CD4-positive, alpha-beta T cell (primary cell): Measurements from ENCODE around the gene PURA. TPM values are rescaled to one million over a fixed set of nuclear protein-coding genes. Genes with fewer than 3 reads are reported as not detected.

Source experiments
- ATAC-seq: fragments of 200-7000 bp; cut with Tn5 transposase; one replicate; pipeline ENCODE4 v1.10.0; 2022; ENCODE audit warnings: mild to moderate bottlenecking; ENCODE audit not compliant: poor library complexity
- CTCF ChIA-PET: fragments of 350-600 bp; sonication (Branson Sonifier 250); formaldehyde crosslinking; loops from one replicate; lab custom pipeline; 2021; ENCODE audit warnings: antibody characterized with exemption, inconsistent platforms; lab: Charles Lee
- POLR2A ChIA-PET: fragments of 350-600 bp; sonication (Branson Sonifier 250); formaldehyde crosslinking; loops from one replicate; lab custom pipeline; 2021; ENCODE audit warnings: antibody characterized with exemption, inconsistent platforms; lab: Charles Lee
- DNase-seq, 14 experiments: peaks; one replicate each; pipeline ENCODE4 v3.0.0-alpha.2; 2013 to 2020; ENCODE audit warnings: mixed read lengths in 2 of 14
- H3K27ac ChIP-seq, 2 donors: one replicate each; pipeline versions ENCODE4 v1.5.1 to v1.7.0; 2013; ENCODE audit warnings: low read length in 2 of 2, low read depth in 1 of 2, mild to moderate bottlenecking in 1 of 2
- H3K27me3 ChIP-seq, 2 experiments: 1 replicate in 1 of 2; 2 replicates in 1 of 2; pipeline versions ENCODE4 v1.6.1 to v1.7.0; 2013; ENCODE audit warnings: low read length in 2 of 2, control low read depth in 1 of 2, mild to moderate bottlenecking in 1 of 2, moderate library complexity in 1 of 2; ENCODE audit not compliant: insufficient read depth in 2 of 2, control insufficient read depth in 1 of 2
- H3K36me3 ChIP-seq: one replicate; pipeline ENCODE4 v1.6.1; 2013; ENCODE audit warnings: low read length, control low read depth; ENCODE audit not compliant: insufficient read depth
- H3K4me1 ChIP-seq: one replicate; pipeline ENCODE4 v1.6.1; 2013; ENCODE audit warnings: low read length, control low read depth; ENCODE audit not compliant: insufficient read depth
- H3K4me3 ChIP-seq: one replicate; pipeline ENCODE4 v1.5.1; 2013; ENCODE audit warnings: mild to moderate bottlenecking, low read length, moderate library complexity
- H3K9me3 ChIP-seq, 2 experiments: 1 replicate in 1 of 2; 2 replicates in 1 of 2; pipeline versions ENCODE4 v1.6.1 to v1.7.0; 2013; ENCODE audit warnings: low read length in 2 of 2, mild to moderate bottlenecking in 2 of 2, control low read depth in 1 of 2, moderate library complexity in 1 of 2; ENCODE audit not compliant: control insufficient read depth in 1 of 2, insufficient read depth in 1 of 2
- H3K27ac Mint-ChIP-seq: one replicate; pipeline ENCODE4 v1.8.0; 2020; ENCODE audit warnings: mixed read lengths
- H3K27me3 Mint-ChIP-seq: one replicate; pipeline ENCODE4 v1.8.0; 2021; ENCODE audit warnings: mixed read lengths
- H3K36me3 Mint-ChIP-seq: one replicate; pipeline ENCODE4 v1.8.0; 2021; ENCODE audit warnings: low read depth, mixed read lengths
- H3K4me1 Mint-ChIP-seq: one replicate; pipeline ENCODE4 v1.8.0; 2021; ENCODE audit warnings: low read depth, mixed read lengths
- H3K4me3 Mint-ChIP-seq: one replicate; pipeline ENCODE4 v1.8.0; 2020; ENCODE audit warnings: mild to moderate bottlenecking, mixed read lengths
- H3K9me3 Mint-ChIP-seq: one replicate; pipeline ENCODE4 v1.8.0; 2020; ENCODE audit warnings: mixed read lengths
- intact Hi-C, 2 experiments: fragments of 100-400 bp; cut with DNase I in 1 of 2; cut with micrococcal nuclease in 1 of 2; formaldehyde crosslinking; loops; one replicate each; pipeline versions ENCODE4 v1.15.1 to v1.9.0; 2023 to 2025; cut with DNase I, micrococcal nuclease
- total RNA-seq, 174 experiments: library from RNA in 2 of 174; stranded (reverse) in 2 of 174; gene quantifications; one replicate each; pipeline ENCODE4 v1.2.3 and lab custom pipeline; 2021 to 2026
- TF ChIP-seq, protein P1 (sequence below): fragments of 200-600 bp; IDR thresholded peaks from one replicate; pipeline ENCODE4 v1.8.0; 2022; ENCODE audit warnings: antibody characterized with exemption, mild to moderate bottlenecking

The PURA gene
- total RNA-seq, 2 experiments from 2014 or later = 7.0 to 7.9 TPM

DNA sequence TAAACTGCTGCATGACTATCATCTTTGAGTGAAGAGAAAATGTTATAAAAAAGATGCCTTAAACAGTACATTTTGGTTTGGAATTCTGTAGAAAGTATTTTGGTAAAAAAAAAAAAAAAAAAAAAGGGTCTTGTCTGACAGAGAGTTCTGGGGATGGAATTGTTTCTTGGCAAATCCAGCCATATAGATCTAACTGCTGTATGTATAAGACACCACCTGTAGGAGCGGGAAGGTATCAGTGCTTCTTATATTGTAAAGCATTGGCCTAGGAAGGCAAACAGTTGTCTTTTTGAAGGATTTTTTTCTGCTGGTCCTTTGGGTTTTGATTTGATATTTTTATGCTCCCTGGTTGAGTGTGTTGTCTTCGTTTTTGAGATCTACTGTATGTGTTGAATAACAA lies 2.8 kb downstream of the PURA start:
- H3K36me3 Mint-ChIP-seq = peaks cover 11% of the 10 kb centered on the region
- Histone ChIP-seq H3K27me3 (no peaks in the 10 kb centered on the region), H3K36me3 (no peaks in the 10 kb centered on the region), H3K4me3 (no peak overlapping the region), H3K27ac (no peak overlapping the region), H3K4me1 (peaks cover 29% of the 10 kb centered on the region), H3K9me3 (no peaks in the 10 kb centered on the region)
- no peak for ATAC-seq
- TF ChIP-seq, protein P1, sequence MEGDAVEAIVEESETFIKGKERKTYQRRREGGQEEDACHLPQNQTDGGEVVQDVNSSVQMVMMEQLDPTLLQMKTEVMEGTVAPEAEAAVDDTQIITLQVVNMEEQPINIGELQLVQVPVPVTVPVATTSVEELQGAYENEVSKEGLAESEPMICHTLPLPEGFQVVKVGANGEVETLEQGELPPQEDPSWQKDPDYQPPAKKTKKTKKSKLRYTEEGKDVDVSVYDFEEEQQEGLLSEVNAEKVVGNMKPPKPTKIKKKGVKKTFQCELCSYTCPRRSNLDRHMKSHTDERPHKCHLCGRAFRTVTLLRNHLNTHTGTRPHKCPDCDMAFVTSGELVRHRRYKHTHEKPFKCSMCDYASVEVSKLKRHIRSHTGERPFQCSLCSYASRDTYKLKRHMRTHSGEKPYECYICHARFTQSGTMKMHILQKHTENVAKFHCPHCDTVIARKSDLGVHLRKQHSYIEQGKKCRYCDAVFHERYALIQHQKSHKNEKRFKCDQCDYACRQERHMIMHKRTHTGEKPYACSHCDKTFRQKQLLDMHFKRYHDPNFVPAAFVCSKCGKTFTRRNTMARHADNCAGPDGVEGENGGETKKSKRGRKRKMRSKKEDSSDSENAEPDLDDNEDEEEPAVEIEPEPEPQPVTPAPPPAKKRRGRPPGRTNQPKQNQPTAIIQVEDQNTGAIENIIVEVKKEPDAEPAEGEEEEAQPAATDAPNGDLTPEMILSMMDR = no peak
- peaks cover 75% of the 10 kb centered on the region for H3K4me1 Mint-ChIP-seq
- POLR2A ChIA-PET = interaction anchor here (0.9 to 8.0 kb wide), 3 partner anchors 9 to 44 kb away, joined by 3 to 63 read pairs (median 7); no protein-coding TSS in a partner anchor
- DNase-seq = peak in 2 of 14 experiments; percentile 30 to 39
- H3K27ac Mint-ChIP-seq = peak overlapping the region; percentile 0
- intact Hi-C loops = loop anchor here (2.0 to 10.0 kb wide), 4 partner anchors 44 to 1542 kb away; partner anchors contain the start of genes HSPA9 (in 1 of the 2), SPATA24 (in 1 of the 2) and UBE2D2 (in 1 of the 2)
- H3K9me3 Mint-ChIP-seq = no peaks in the 10 kb centered on the region
- H3K27me3 Mint-ChIP-seq = no peaks in the 10 kb centered on the region
- H3K4me3 Mint-ChIP-seq = peak overlapping the region; percentile 32
- CTCF ChIA-PET = interaction anchor here (1.6 to 3.3 kb wide), 2 partner anchors 10 to 27 kb away, joined by 4 to 18 read pairs; no protein-coding TSS in a partner anchor

DNA sequence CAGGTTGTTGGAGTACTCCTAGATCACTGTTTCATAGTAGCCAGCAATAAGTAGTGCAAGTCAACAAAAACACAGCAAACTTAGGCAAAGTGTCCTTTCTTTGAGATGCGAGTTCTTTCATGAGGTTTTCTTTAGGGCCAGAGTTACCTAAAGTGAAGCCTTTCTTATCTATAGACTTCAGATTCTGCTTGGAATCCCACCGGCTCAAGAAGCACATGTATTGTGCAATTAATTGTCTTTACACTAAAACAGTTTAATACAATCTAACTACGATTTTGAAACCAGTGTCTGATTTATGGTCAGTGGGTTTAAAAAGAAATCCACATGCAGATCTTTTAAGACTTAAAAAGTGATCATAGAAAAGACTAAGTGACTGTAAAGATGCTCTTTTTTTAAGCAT lies 3.6 kb downstream of the PURA start:
- H3K27ac ChIP-seq = no peak overlapping the region
- H3K9me3 ChIP-seq = no peaks in the 10 kb centered on the region
- DNase-seq = no peak
- intact Hi-C loops = loop anchor here (2.0 to 10.0 kb wide), 4 partner anchors 45 to 1543 kb away; partner anchors contain the start of genes HSPA9 (in 1 of the 2), SPATA24 (in 1 of the 2) and UBE2D2 (in 1 of the 2)
- no peak for ATAC-seq
- TF ChIP-seq, protein P1 = no peak
- ChIA-PET POLR2A (interaction anchor here (0.9 to 8.0 kb wide), 2 partner anchors 10 to 15 kb away, joined by 3 to 63 read pairs; no protein-coding TSS in a partner anchor), CTCF (interaction anchor here (3.3 kb wide), 1 partner anchor 11 kb away, joined by 18 read pairs; no protein-coding TSS in a partner anchor)
- H3K27me3 ChIP-seq = no peaks in the 10 kb centered on the region
- H3K4me3 ChIP-seq = no peak overlapping the region
- Mint-ChIP-seq H3K4me1 (peaks cover 75% of the 10 kb centered on the region), H3K36me3 (peaks cover 11% of the 10 kb centered on the region), H3K27me3 (no peaks in the 10 kb centered on the region), H3K4me3 (peak overlapping the region; percentile 32), H3K27ac (peak overlapping the region; percentile 0), H3K9me3 (no peaks in the 10 kb centered on the region)
- no peaks in the 10 kb centered on the region for H3K36me3 ChIP-seq
- H3K4me1 ChIP-seq = peaks cover 21% of the 10 kb centered on the region

DNA sequence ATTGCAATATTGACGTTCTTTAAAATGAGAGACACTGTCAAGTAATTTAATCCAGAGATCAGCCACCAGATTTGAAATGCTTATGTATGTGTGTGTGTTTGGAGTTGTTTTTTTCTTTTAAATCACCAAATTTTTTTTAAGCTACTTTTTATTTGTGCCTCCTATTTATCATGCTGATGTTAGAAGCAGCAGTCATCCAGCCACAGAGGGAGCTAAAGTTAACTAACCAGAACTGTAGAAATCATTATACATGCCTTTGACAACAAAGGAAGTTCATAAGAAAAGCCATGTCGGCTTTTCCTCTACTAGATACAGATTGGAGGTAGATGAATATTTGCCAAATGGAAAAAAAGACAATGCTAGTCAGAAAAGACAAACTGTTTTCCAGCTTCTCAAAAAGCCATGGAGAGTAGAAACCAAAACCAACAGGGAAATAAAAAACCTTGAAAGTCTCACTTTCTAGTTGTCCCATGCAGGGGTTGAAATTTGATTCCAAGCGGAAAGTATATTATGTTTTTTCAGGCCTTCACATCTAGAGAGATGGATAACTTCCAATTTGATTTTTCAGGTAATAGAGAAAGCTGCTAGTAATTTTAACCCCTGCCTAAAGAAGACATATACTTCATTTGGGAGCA lies 4.5 kb downstream of the PURA start:
- H3K27ac ChIP-seq = no peak overlapping the region
- Mint-ChIP-seq H3K27ac (peak overlapping the region; percentile 1), H3K36me3 (peaks cover 11% of the 10 kb centered on the region), H3K27me3 (no peaks in the 10 kb centered on the region), H3K4me1 (peaks cover 72% of the 10 kb centered on the region), H3K4me3 (peak overlapping the region; percentile 22), H3K9me3 (no peaks in the 10 kb centered on the region)
- TF ChIP-seq, protein P1 = no peak
- intact Hi-C loops = loop anchor here (2.0 to 10.0 kb wide), 4 partner anchors 26 to 1544 kb away; partner anchors contain the start of genes HSPA9 (in 1 of the 2), SPATA24 (in 1 of the 2) and UBE2D2 (in 1 of the 2)
- DNase-seq = peak in 3 of 14 experiments; percentile 20 to 41 (median 27)
- peaks cover 12% of the 10 kb centered on the region for H3K4me1 ChIP-seq
- ChIA-PET POLR2A (interaction anchor here (0.8 to 8.0 kb wide), 3 partner anchors 11 to 38 kb away, joined by 3 to 63 read pairs (median 4); no protein-coding TSS in a partner anchor), CTCF (interaction anchor here (1.0 to 3.3 kb wide), 4 partner anchors 8 to 46 kb away, joined by 3 to 18 read pairs (median 5); no protein-coding TSS in a partner anchor)
- no peaks in the 10 kb centered on the region for H3K27me3 ChIP-seq
- ATAC-seq = no peak
- no peaks in the 10 kb centered on the region for H3K9me3 ChIP-seq
- no peaks in the 10 kb centered on the region for H3K36me3 ChIP-seq
- H3K4me3 ChIP-seq = no peak overlapping the region
